IMR-90 (cell line): ENCODE measurements around the gene VPS37B. TPM values are rescaled to one million over a fixed set of nuclear protein-coding genes. Genes with fewer than 3 reads are reported as not detected.

Experiments used
- ATAC-seq: fragments of 200-7000 bp; cut with Tn5 transposase; 2 replicates; pipeline ENCODE4 v1.9.1; 2020; ENCODE audit warnings: low read depth, mild to moderate bottlenecking, moderate library complexity
- BruUV-seq: library from RNA; stranded (reverse); fragments of 400-500 nt; replicated peaks from 2 replicates; lab custom pipeline; 2021; lab: Mats Ljungman, UMichigan
- CTCF ChIA-PET: fragments of 300-600 bp; formaldehyde crosslinking; extraction: SDS; loops from one replicate; lab custom pipeline; 2021; ENCODE audit warnings: antibody characterized with exemption; lab: Yijun Ruan, JAX
- POLR2A ChIA-PET: fragments of 300-600 bp; sonication (Branson Sonifier 250); formaldehyde crosslinking; loops from one replicate; lab custom pipeline; 2022; ENCODE audit warnings: antibody characterized with exemption; ENCODE audit not compliant: unreplicated experiment; lab: Charles Lee
- DNase-seq: peaks from one replicate; pipeline ENCODE4 v3.0.0; 2013
- H2AFZ ChIP-seq: replicated peaks from 2 replicates; pipeline ENCODE3; 2013; ENCODE audit warnings: low read length, mild to moderate bottlenecking; ENCODE audit not compliant: poor library complexity
- H2AK5ac ChIP-seq: 2 replicates; pipeline ENCODE4 v1.6.1; 2013; ENCODE audit warnings: low read depth, low read length, inconsistent platforms
- H2AK9ac ChIP-seq: replicated peaks from 2 replicates; pipeline ENCODE3; 2013; ENCODE audit warnings: mild to moderate bottlenecking, low read depth, low read length, moderate library complexity; ENCODE audit not compliant: poor library complexity
- H2BK120ac ChIP-seq: 2 replicates; pipeline ENCODE4 v1.6.1; 2013; ENCODE audit warnings: low read depth, low read length, inconsistent platforms
- H2BK15ac ChIP-seq: 3 replicates; pipeline ENCODE4 v1.6.1; 2013; ENCODE audit warnings: low read depth, low read length, inconsistent platforms
- H2BK20ac ChIP-seq: 2 replicates; pipeline ENCODE4 v1.6.1; 2013; ENCODE audit warnings: low read depth, mild to moderate bottlenecking, inconsistent platforms, low read length, moderate library complexity
- H2BK5ac ChIP-seq: 2 replicates; pipeline ENCODE4 v1.6.1; 2013; ENCODE audit warnings: mild to moderate bottlenecking, low read depth, low read length, inconsistent platforms; ENCODE audit not compliant: poor library complexity, severe bottlenecking
- H3K14ac ChIP-seq: replicated peaks from 2 replicates; pipeline ENCODE4 v1.6.1; 2013; ENCODE audit warnings: low read depth, low read length, inconsistent platforms
- H3K18ac ChIP-seq: 2 replicates; pipeline ENCODE4 v1.6.1; 2013; ENCODE audit warnings: low read depth, low read length, control low read depth
- H3K23ac ChIP-seq: 2 replicates; pipeline ENCODE4 v1.6.1; 2013; ENCODE audit warnings: low read depth, low read length, inconsistent platforms
- H3K27ac ChIP-seq: 2 replicates; pipeline ENCODE4 v1.5.1; 2013; ENCODE audit warnings: mild to moderate bottlenecking, control low read depth, low read length; ENCODE audit not compliant: insufficient read depth
- H3K27me3 ChIP-seq: 2 replicates; pipeline ENCODE4 v1.6.1; 2013; ENCODE audit warnings: low read length; ENCODE audit not compliant: control insufficient read depth, insufficient read depth
- H3K36me3 ChIP-seq: 2 replicates; pipeline ENCODE4 v1.6.1; 2013; ENCODE audit warnings: low read length, mixed read lengths; ENCODE audit not compliant: control insufficient read depth, insufficient read depth
- H3K4ac ChIP-seq: 2 replicates; pipeline ENCODE4 v1.6.1; 2013; ENCODE audit warnings: low read depth, low read length, inconsistent platforms
- H3K4me1 ChIP-seq: 2 replicates; pipeline ENCODE4 v1.6.1; 2013; ENCODE audit warnings: low read length, mixed read lengths; ENCODE audit not compliant: control insufficient read depth, insufficient read depth
- H3K4me2 ChIP-seq: 2 replicates; pipeline ENCODE4 v1.6.1; 2013; ENCODE audit warnings: low read depth, mild to moderate bottlenecking, control low read depth, low read length, moderate library complexity
- H3K4me3 ChIP-seq: 2 replicates; pipeline ENCODE4 v1.5.1; 2013; ENCODE audit warnings: low read depth, mild to moderate bottlenecking, control low read depth, low read length, moderate library complexity; ENCODE audit not compliant: insufficient read depth
- H3K56ac ChIP-seq: 2 replicates; pipeline ENCODE4 v1.6.1; 2013; ENCODE audit warnings: low read length, inconsistent platforms; ENCODE audit not compliant: insufficient read depth; ENCODE audit errors: extremely low read depth
- H3K79me1 ChIP-seq, 2 experiments: 2 replicates each; pipeline ENCODE4 v1.6.1; 2013; ENCODE audit warnings: low read length in 2 of 2, inconsistent platforms in 1 of 2, low read depth in 1 of 2
- H3K9ac ChIP-seq: 2 replicates; pipeline ENCODE4 v1.6.1; 2013; ENCODE audit warnings: low read depth, low read length, control low read depth
- H3K9me1 ChIP-seq: 2 replicates; pipeline ENCODE4 v1.6.1; 2013; ENCODE audit warnings: low read length, inconsistent platforms; ENCODE audit not compliant: insufficient read depth
- H3K9me3 ChIP-seq: 2 replicates; pipeline ENCODE4 v1.6.1; 2013; ENCODE audit warnings: low read length; ENCODE audit not compliant: control insufficient read depth, insufficient read depth
- H4K20me1 ChIP-seq: 2 replicates; pipeline ENCODE4 v1.6.1; 2013; ENCODE audit warnings: low read length, inconsistent platforms; ENCODE audit not compliant: insufficient read depth
- H4K5ac ChIP-seq: 2 replicates; pipeline ENCODE4 v1.6.1; 2013; ENCODE audit warnings: mild to moderate bottlenecking, low read depth, low read length, control low read depth
- H4K8ac ChIP-seq, 2 experiments: 2 replicates each; pipeline ENCODE4 v1.6.1; 2013; ENCODE audit warnings: low read depth in 2 of 2, low read length in 2 of 2, control low read depth in 1 of 2, inconsistent platforms in 1 of 2
- H4K91ac ChIP-seq: 2 replicates; pipeline ENCODE4 v1.6.1; 2013; ENCODE audit warnings: low read depth, low read length, inconsistent platforms; ENCODE audit not compliant: insufficient read depth
- CEBPB ChIP-seq: IDR thresholded peaks from 2 replicates; pipeline ENCODE4 v1.6.1; 2012; ENCODE audit warnings: low read depth, low read length, improper control_type of control experiment
- CHD1 ChIP-seq: IDR thresholded peaks from 2 replicates; pipeline ENCODE4 v1.6.1; 2012; ENCODE audit warnings: low read depth, low read length, improper control_type of control experiment
- MAFK ChIP-seq: IDR thresholded peaks from 2 replicates; pipeline ENCODE4 v1.6.1; 2012; ENCODE audit warnings: low read depth, low read length, improper control_type of control experiment
- MAZ ChIP-seq: IDR thresholded peaks from 2 replicates; pipeline ENCODE4 v1.6.1; 2012; ENCODE audit warnings: low read depth, mild to moderate bottlenecking, low read length, improper control_type of control experiment, moderate library complexity, borderline replicate concordance
- MXI1 ChIP-seq: IDR thresholded peaks from 2 replicates; pipeline ENCODE4 v1.6.1; 2012; ENCODE audit warnings: low read depth, mild to moderate bottlenecking, low read length, moderate library complexity, borderline replicate concordance
- NFE2L2 ChIP-seq: fragments of 150-350 bp; IDR thresholded peaks from 2 replicates; pipeline ENCODE4 v1.6.1; 2016; ENCODE audit warnings: low read depth, mild to moderate bottlenecking, low read length
- POLR2A ChIP-seq: IDR thresholded peaks from 2 replicates; pipeline ENCODE4 v1.6.1; 2012; ENCODE audit warnings: mild to moderate bottlenecking, low read depth, low read length
- RAD21 ChIP-seq: IDR thresholded peaks from 2 replicates; pipeline ENCODE4 v1.6.1; 2012; ENCODE audit warnings: low read length, improper control_type of control experiment
- RCOR1 ChIP-seq: IDR thresholded peaks from 2 replicates; pipeline ENCODE4 v1.6.1; 2012; ENCODE audit warnings: mild to moderate bottlenecking, low read length, improper control_type of control experiment; ENCODE audit not compliant: insufficient replicate concordance
- RFX5 ChIP-seq: IDR thresholded peaks from 2 replicates; pipeline ENCODE4 v1.8.0; 2012; ENCODE audit warnings: low read depth, mild to moderate bottlenecking, low read length, moderate library complexity
- SMC3 ChIP-seq: fragments of 150-350 bp; IDR thresholded peaks from 2 replicates; pipeline ENCODE4 v1.6.1; 2016; ENCODE audit warnings: low read depth, mild to moderate bottlenecking, antibody characterized with exemption, low read length, moderate library complexity
- USF2 ChIP-seq: fragments of 150-350 bp; IDR thresholded peaks from 2 replicates; pipeline ENCODE4 v1.6.1; 2017; ENCODE audit warnings: mild to moderate bottlenecking, antibody characterized with exemption, low read length, low read depth
- WGBS, 2 experiments: methylation state at CpG; one replicate each; pipeline versions ENCODE4 v1.1.5 to v1.1.7; 2013; ENCODE audit warnings: missing lambda C conversion rate in 2 of 2; ENCODE audit not compliant: insufficient read length in 1 of 2; ENCODE audit errors: extremely low coverage in 2 of 2; 5-methylcytosine and 5-hydroxymethylcytosine counted together
- dilution Hi-C: fragments of 300-500 bp; cut with HindIII; formaldehyde crosslinking; loops from one replicate; pipeline ENCODE4 v1.14.3; 2018; ENCODE audit warnings: low sequenced_read_pairs; ENCODE audit not compliant: unreplicated experiment
- in situ Hi-C: fragments of 300-500 bp; cut with MboI; formaldehyde crosslinking; loops from 3 replicates; pipeline ENCODE4 v1.14.3; 2019; ENCODE audit warnings: low sequenced_read_pairs, inconsistent platforms, mixed read lengths
- intact Hi-C: fragments of 100-400 bp; cut with micrococcal nuclease; formaldehyde crosslinking; loops from 2 replicates; pipeline ENCODE4 v1.10.0; 2022
- polyA plus RNA-seq, 3 experiments: library from polyadenylated mRNA; depleted of rRNA; stranded (reverse); fragments of >200 nt; gene quantifications; 2 replicates each; pipeline ENCODE4 v1.2.3, GENCODE V29; 2012; ENCODE audit warnings: low replicate concordance in 1 of 3
- total RNA-seq: library from RNA; depleted of rRNA; stranded (reverse); fragments of >200 nt; gene quantifications from 2 replicates; pipeline ENCODE4 v1.2.3, GENCODE V29; 2012
- TF ChIP-seq, protein P1 (sequence below): fragments of 150-350 bp; IDR thresholded peaks from 2 replicates; pipeline ENCODE4 v1.6.1; 2016; ENCODE audit warnings: low read depth, mild to moderate bottlenecking, low read length, moderate library complexity, borderline replicate concordance

The VPS37B gene
- total and polyA plus RNA-seq, 2 of the 4 experiments (the other 2 are of a cell fraction), result 8.6 to 25.7 TPM

- H3K4me3 ChIP-seq, result no peak overlapping the region
- no peak overlapping the region for H2BK120ac ChIP-seq
- H3K27me3 ChIP-seq, result no peaks in the 10 kb centered on the region; the same call in 1 of the 2 replicates
- peaks cover 3% of the 10 kb centered on the region for H3K4me1 ChIP-seq
- no peak overlapping the region for H3K56ac ChIP-seq
- H4K20me1 ChIP-seq, result no peaks in the 10 kb centered on the region
- H4K91ac ChIP-seq, result no peak overlapping the region
- ATAC-seq (no peak), DNase-seq (no peak)
- 31% methylated on average over 2 of the region's 7 CpGs; no CpG with 5 or more reads in 1 of the 2 experiments for WGBS, 2 experiments
- ChIA-PET CTCF (interaction anchor here (0.7 to 1.3 kb wide), 2 partner anchors 15 to 110 kb away, joined by 3 to 4 read pairs; no protein-coding TSS in a partner anchor), POLR2A (no interaction called here)
- H3K23ac ChIP-seq, result no peak overlapping the region
- no peak overlapping the region for H2AK5ac ChIP-seq
- no peak overlapping the region for H2BK20ac ChIP-seq
- no peak overlapping the region for H3K27ac ChIP-seq
- intact Hi-C loops (no loop called here), dilution Hi-C loops (no loop called here), in situ Hi-C loops (no loop called here)
- H3K79me1 ChIP-seq, result peaks cover 0 to 3% of the 10 kb centered on the region in 2 experiments; a peak in 1 of 4 replicates
- no peak overlapping the region for H4K8ac ChIP-seq
- H3K36me3 ChIP-seq, result no peaks in the 10 kb centered on the region
- H2BK5ac ChIP-seq, result no peak overlapping the region
- no peak overlapping the region for H4K5ac ChIP-seq
- H3K18ac ChIP-seq, result no peak overlapping the region
- no TSS peak for BruUV-seq
- H3K4me2 ChIP-seq, result peak overlapping the region; percentile 26; the same call in 1 of the 2 replicates
- no peak overlapping the region for H3K14ac ChIP-seq
- TF ChIP-seq, protein P1, sequence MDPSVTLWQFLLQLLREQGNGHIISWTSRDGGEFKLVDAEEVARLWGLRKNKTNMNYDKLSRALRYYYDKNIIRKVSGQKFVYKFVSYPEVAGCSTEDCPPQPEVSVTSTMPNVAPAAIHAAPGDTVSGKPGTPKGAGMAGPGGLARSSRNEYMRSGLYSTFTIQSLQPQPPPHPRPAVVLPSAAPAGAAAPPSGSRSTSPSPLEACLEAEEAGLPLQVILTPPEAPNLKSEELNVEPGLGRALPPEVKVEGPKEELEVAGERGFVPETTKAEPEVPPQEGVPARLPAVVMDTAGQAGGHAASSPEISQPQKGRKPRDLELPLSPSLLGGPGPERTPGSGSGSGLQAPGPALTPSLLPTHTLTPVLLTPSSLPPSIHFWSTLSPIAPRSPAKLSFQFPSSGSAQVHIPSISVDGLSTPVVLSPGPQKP, result no peak
- TF ChIP-seq RFX5 (no peak), NFE2L2 (no peak), MAZ (no peak), POLR2A (no peak), CEBPB (no peak), MXI1 (no peak), SMC3 (no peak), CHD1 (no peak), USF2 (no peak), RCOR1 (no peak), MAFK (no peak), RAD21 (no peak)
- H3K9me1 ChIP-seq, result 0 out of 2 replicates have a peak, but pooled peaks cover 6% of the 10 kb centered on the region
- no peak overlapping the region for H2AFZ ChIP-seq
- no peak overlapping the region for H3K4ac ChIP-seq
- H2AK9ac ChIP-seq, result no peak overlapping the region
- H3K9me3 ChIP-seq, result no peaks in the 10 kb centered on the region
- no peak overlapping the region for H3K9ac ChIP-seq
- H2BK15ac ChIP-seq, result no peak overlapping the region
Measured at GRCh38 chr12:122903693-122904034, 7.7 kb upstream of the VPS37B start.
